Measurements from ENCODE around the gene CD46. TPM values are rescaled to one million over a fixed set of nuclear protein-coding genes. Genes with fewer than 3 reads are reported as not detected.

CD46 gene
- 168 TPM for total RNA-seq

DNA sequence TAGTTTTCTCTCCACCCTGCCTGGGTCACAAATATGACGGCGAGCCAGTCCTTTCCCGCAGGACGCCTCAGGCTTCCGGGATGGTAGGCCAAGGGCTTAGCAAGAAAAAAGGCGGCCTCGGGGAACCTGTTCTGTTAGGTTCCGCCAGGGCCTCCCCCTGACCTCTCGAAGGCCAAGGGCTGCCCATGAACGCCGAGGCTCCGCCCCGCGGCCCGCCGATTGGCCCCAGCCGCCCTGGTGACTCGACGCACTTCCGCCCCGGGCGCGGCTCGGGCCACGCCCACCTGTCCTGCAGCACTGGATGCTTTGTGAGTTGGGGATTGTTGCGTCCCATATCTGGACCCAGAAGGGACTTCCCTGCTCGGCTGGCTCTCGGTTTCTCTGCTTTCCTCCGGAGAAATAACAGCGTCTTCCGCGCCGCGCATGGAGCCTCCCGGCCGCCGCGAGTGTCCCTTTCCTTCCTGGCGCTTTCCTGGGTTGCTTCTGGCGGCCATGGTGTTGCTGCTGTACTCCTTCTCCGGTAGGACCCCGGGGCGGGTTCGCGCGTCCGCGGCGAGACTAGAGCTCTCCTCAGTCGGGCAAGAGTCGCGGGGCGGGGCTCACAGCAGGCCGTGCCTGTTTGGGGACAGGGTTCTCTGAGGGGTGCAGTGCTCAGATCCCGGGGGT lies at the start of gene CD46:
CD46 (plus strand) TSS at position 265 of the 666 bp plus-strand sequence; CDS start at position 424, 159 bp downstream.

Small RNA genes lying within 50 kb of the gene (small RNA-seq; reads per million reads assigned to genes)
- not detected for gene RNA5SP534 (ENCODE audit: low replicate concordance)

Other genes starting within 250 kb of the CD46 start
- gene CR1L, start 106.9 kb upstream of the CD46 start, total RNA-seq: 2.5 TPM
- gene CD34, start 159.1 kb downstream of the CD46 start, total RNA-seq: 43.6 TPM